ENCODE data around the gene METTL17. TPM values are rescaled to one million over a fixed set of nuclear protein-coding genes. Genes with fewer than 3 reads are reported as not detected.

METTL17 gene
- total RNA-seq, 1 experiment from 2014 or later, result 98.1 TPM

GRCh38 chr14:20976291-20976690 is 13.5 kb upstream of the METTL17 start:
- Mint-ChIP-seq H3K9me3 (no peaks in the 10 kb centered on the region), H3K27ac (no peak overlapping the region), H3K4me1 (peaks cover 9% of the 10 kb centered on the region), H3K27me3 (ENCODE audit: low read depth) (peaks cover 11% of the 10 kb centered on the region), H3K36me3 (no peaks in the 10 kb centered on the region), H3K4me3 (no peak overlapping the region)
- ATAC-seq, result no peak
- ChIA-PET CTCF (interaction anchor here (1.8 to 3.0 kb wide), 2 partner anchors 39 to 64 kb away, joined by 4 to 8 read pairs; no protein-coding TSS in a partner anchor), POLR2A (no interaction called here)
- TF ChIP-seq ZSCAN18 (CRISPR knock-in tag; IDR thresholded peaks at IDR 0.05), result no peak
- no peak for TF ChIP-seq SOX15 (CRISPR knock-in tag; IDR thresholded peaks at IDR 0.05)
- TF ChIP-seq, protein P1, sequence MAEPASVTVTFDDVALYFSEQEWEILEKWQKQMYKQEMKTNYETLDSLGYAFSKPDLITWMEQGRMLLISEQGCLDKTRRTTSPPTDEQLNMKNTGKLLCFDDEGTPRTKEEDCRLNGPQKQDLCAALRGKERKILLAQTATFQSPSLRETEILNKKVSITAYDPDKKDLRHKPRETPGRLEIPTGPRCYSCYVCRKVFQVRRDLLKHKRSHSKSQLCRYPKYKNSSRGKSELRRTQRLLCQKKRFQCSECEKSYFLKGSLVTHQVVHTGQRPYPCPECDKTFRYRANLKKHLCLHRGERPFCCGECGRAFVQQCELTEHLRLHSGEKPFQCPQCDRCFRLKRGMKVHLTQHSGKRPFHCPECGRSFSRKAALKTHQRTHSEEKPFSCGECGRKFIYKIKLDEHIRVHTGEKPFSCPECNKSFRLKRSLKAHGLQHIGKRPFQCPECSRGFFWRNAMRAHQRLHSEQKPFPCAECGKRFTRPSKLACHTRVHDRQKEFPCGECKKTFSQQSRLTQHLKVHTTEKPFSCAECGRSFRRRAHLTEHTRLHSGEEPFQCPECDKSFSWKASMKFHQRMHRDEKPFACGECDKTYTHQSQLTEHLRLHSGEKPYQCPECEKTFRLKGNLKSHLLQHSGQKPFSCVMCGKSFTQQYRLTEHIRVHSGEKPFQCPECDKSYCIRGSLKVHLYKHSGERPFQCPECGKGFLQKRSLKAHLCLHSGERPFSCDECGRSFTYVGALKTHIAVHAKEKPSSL (CRISPR knock-in tag; conservative IDR thresholded peaks at IDR 0.05), result no peak
- TF ChIP-seq, protein P2, sequence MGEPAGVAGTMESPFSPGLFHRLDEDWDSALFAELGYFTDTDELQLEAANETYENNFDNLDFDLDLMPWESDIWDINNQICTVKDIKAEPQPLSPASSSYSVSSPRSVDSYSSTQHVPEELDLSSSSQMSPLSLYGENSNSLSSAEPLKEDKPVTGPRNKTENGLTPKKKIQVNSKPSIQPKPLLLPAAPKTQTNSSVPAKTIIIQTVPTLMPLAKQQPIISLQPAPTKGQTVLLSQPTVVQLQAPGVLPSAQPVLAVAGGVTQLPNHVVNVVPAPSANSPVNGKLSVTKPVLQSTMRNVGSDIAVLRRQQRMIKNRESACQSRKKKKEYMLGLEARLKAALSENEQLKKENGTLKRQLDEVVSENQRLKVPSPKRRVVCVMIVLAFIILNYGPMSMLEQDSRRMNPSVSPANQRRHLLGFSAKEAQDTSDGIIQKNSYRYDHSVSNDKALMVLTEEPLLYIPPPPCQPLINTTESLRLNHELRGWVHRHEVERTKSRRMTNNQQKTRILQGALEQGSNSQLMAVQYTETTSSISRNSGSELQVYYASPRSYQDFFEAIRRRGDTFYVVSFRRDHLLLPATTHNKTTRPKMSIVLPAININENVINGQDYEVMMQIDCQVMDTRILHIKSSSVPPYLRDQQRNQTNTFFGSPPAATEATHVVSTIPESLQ (CRISPR knock-in tag; IDR thresholded peaks at IDR 0.05), result no peak
- no peak for TF ChIP-seq E2F5 (CRISPR knock-in tag; IDR thresholded peaks at IDR 0.05)
- TF ChIP-seq ELF4 (CRISPR knock-in tag; IDR thresholded peaks at IDR 0.05; ENCODE audit: low read depth), result no peak
- TF ChIP-seq SMAD3 (CRISPR knock-in tag; IDR thresholded peaks at IDR 0.05; ENCODE audit: borderline replicate concordance), result no peak
- TF ChIP-seq, protein P3, sequence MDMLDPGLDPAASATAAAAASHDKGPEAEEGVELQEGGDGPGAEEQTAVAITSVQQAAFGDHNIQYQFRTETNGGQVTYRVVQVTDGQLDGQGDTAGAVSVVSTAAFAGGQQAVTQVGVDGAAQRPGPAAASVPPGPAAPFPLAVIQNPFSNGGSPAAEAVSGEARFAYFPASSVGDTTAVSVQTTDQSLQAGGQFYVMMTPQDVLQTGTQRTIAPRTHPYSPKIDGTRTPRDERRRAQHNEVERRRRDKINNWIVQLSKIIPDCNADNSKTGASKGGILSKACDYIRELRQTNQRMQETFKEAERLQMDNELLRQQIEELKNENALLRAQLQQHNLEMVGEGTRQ (CRISPR knock-in tag; IDR thresholded peaks at IDR 0.05), result no peak
- no peak for TF ChIP-seq HMGA2 (CRISPR knock-in tag; IDR thresholded peaks at IDR 0.05)
- TF ChIP-seq, protein P4, sequence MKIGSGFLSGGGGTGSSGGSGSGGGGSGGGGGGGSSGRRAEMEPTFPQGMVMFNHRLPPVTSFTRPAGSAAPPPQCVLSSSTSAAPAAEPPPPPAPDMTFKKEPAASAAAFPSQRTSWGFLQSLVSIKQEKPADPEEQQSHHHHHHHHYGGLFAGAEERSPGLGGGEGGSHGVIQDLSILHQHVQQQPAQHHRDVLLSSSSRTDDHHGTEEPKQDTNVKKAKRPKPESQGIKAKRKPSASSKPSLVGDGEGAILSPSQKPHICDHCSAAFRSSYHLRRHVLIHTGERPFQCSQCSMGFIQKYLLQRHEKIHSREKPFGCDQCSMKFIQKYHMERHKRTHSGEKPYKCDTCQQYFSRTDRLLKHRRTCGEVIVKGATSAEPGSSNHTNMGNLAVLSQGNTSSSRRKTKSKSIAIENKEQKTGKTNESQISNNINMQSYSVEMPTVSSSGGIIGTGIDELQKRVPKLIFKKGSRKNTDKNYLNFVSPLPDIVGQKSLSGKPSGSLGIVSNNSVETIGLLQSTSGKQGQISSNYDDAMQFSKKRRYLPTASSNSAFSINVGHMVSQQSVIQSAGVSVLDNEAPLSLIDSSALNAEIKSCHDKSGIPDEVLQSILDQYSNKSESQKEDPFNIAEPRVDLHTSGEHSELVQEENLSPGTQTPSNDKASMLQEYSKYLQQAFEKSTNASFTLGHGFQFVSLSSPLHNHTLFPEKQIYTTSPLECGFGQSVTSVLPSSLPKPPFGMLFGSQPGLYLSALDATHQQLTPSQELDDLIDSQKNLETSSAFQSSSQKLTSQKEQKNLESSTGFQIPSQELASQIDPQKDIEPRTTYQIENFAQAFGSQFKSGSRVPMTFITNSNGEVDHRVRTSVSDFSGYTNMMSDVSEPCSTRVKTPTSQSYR (CRISPR knock-in tag; IDR thresholded peaks at IDR 0.05), result no peak
- TF ChIP-seq CBFB (CRISPR knock-in tag; IDR thresholded peaks at IDR 0.05; ENCODE audit: low read depth), result no peak
- TF ChIP-seq, protein P5, sequence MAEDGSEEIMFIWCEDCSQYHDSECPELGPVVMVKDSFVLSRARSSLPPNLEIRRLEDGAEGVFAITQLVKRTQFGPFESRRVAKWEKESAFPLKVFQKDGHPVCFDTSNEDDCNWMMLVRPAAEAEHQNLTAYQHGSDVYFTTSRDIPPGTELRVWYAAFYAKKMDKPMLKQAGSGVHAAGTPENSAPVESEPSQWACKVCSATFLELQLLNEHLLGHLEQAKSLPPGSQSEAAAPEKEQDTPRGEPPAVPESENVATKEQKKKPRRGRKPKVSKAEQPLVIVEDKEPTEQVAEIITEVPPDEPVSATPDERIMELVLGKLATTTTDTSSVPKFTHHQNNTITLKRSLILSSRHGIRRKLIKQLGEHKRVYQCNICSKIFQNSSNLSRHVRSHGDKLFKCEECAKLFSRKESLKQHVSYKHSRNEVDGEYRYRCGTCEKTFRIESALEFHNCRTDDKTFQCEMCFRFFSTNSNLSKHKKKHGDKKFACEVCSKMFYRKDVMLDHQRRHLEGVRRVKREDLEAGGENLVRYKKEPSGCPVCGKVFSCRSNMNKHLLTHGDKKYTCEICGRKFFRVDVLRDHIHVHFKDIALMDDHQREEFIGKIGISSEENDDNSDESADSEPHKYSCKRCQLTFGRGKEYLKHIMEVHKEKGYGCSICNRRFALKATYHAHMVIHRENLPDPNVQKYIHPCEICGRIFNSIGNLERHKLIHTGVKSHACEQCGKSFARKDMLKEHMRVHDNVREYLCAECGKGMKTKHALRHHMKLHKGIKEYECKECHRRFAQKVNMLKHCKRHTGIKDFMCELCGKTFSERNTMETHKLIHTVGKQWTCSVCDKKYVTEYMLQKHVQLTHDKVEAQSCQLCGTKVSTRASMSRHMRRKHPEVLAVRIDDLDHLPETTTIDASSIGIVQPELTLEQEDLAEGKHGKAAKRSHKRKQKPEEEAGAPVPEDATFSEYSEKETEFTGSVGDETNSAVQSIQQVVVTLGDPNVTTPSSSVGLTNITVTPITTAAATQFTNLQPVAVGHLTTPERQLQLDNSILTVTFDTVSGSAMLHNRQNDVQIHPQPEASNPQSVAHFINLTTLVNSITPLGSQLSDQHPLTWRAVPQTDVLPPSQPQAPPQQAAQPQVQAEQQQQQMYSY (CRISPR knock-in tag; IDR thresholded peaks at IDR 0.05), result no peak
- TF ChIP-seq CREB1 (CRISPR knock-in tag; IDR thresholded peaks at IDR 0.05), result no peak
- TF ChIP-seq ZBTB43 (CRISPR knock-in tag; IDR thresholded peaks at IDR 0.05), result no peak
- TF ChIP-seq RELA (CRISPR knock-in tag; IDR thresholded peaks at IDR 0.05; ENCODE audit: borderline replicate concordance), result no peak
- no peak for TF ChIP-seq IRF2 (CRISPR knock-in tag; IDR thresholded peaks at IDR 0.05; ENCODE audit: borderline replicate concordance, low read depth)
- no peak for TF ChIP-seq ZNF671 (CRISPR knock-in tag; IDR thresholded peaks at IDR 0.05)
- no peak for DNase-seq (ENCODE audit: low spot score)

Data from WTC11 (cell line).